ENCODE results near the gene WDFY3. TPM values are rescaled to one million over a fixed set of nuclear protein-coding genes. Genes with fewer than 3 reads are reported as not detected.

Gene WDFY3
- total RNA-seq, 1 experiment from 2014 or later = 42.7 TPM

DNA sequence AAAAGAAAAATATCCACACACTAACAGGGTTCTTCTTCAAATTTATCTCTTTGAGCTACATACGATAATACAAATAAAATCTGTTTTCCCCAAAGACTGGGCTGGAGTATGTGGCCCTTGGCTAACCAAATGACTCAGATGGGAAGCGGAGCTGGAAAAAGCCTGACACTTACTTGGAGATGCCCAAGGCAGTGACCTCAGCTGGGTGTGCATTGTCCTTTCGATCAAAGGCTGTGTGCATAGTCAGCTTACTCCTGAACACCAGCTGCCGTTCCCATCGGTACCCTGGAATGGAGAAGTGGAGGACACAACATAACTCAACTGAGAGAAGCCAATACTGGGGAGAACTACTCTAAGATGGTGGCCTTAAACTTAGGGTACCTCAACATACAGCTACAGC is 288.5 kb downstream of the WDFY3 start:
- intact Hi-C loops (cut with micrococcal nuclease; ENCODE audit: unreplicated experiment) = no loop called here
- DNase-seq = no peak
- no peaks in the 10 kb centered on the region; the same call in none of the 2 replicates for H3K36me3 ChIP-seq (ENCODE audit: control insufficient read depth, insufficient read depth, low read length)

DNA sequence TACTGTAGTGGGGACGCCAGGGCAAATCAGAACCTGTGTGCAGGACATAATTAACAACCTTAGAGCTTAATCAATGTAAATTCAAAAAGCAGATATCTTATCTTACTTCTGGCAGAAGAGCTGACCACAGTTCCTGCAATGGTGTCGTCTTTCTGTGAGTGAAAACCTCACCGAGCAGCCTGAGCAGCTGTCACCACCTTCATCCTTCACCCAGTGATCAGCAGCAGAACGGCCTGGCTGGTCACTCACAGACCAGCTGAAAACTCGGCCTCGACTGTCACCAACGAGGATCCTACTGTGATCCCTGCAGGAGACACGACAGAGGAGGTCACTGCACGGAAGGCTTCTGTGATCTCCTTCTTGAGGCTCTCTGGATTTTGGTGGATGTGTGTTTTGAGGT is 289.4 kb downstream of the WDFY3 start:
- no TSS peak for BruUV-seq (replicated peaks)
- Mint-ChIP-seq H3K4me3 (ENCODE audit: unreplicated experiment) (no peak overlapping the region), H3K27me3 (ENCODE audit: insufficient read depth, unreplicated experiment) (no peaks in the 10 kb centered on the region), H3K4me1 (ENCODE audit: low read depth, unreplicated experiment) (no peaks in the 10 kb centered on the region), H3K9me3 (ENCODE audit: unreplicated experiment) (no peaks in the 10 kb centered on the region), H3K27ac (ENCODE audit: unreplicated experiment) (no peak overlapping the region), H3K36me3 (ENCODE audit: insufficient read depth, unreplicated experiment) (peaks cover 67% of the 10 kb centered on the region)
- TF ChIP-seq, protein P1, sequence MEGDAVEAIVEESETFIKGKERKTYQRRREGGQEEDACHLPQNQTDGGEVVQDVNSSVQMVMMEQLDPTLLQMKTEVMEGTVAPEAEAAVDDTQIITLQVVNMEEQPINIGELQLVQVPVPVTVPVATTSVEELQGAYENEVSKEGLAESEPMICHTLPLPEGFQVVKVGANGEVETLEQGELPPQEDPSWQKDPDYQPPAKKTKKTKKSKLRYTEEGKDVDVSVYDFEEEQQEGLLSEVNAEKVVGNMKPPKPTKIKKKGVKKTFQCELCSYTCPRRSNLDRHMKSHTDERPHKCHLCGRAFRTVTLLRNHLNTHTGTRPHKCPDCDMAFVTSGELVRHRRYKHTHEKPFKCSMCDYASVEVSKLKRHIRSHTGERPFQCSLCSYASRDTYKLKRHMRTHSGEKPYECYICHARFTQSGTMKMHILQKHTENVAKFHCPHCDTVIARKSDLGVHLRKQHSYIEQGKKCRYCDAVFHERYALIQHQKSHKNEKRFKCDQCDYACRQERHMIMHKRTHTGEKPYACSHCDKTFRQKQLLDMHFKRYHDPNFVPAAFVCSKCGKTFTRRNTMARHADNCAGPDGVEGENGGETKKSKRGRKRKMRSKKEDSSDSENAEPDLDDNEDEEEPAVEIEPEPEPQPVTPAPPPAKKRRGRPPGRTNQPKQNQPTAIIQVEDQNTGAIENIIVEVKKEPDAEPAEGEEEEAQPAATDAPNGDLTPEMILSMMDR (IDR thresholded peaks at IDR 0.05; ENCODE audit: insufficient read depth in 1 of 2, low read depth in 1 of 2, low read length in 1 of 2, severe bottlenecking in 1 of 2, unreplicated experiment in 1 of 2) = no peak
- Histone ChIP-seq H3K36me3 (ENCODE audit: control insufficient read depth, insufficient read depth, low read length) (no peaks in the 10 kb centered on the region; the same call in none of the 2 replicates), H3K4me1 (peaks cover 9% of the 10 kb centered on the region), H3K4me3 (ENCODE audit: low read depth, low read length) (no peak overlapping the region), H3K27me3 (replicated peaks; ENCODE audit: control insufficient read depth, insufficient read depth, low read length) (no peaks in the 10 kb centered on the region), H3K9me3 (no peaks in the 10 kb centered on the region)
- ChIA-PET POLR2A (no interaction called here), CTCF (no interaction called here)
- intact Hi-C loops (cut with micrococcal nuclease; ENCODE audit: unreplicated experiment) = no loop called here
- no peak for DNase-seq

More for the DNA sequence above, 288.5 kb downstream of the WDFY3 start:
- ChIA-PET CTCF (no interaction called here), POLR2A (no interaction called here)
- TF ChIP-seq, protein P1 (IDR thresholded peaks at IDR 0.05; ENCODE audit: insufficient read depth in 1 of 2, low read depth in 1 of 2, low read length in 1 of 2, severe bottlenecking in 1 of 2, unreplicated experiment in 1 of 2) = no peak
- Mint-ChIP-seq H3K4me3 (ENCODE audit: unreplicated experiment) (no peak overlapping the region), H3K36me3 (ENCODE audit: insufficient read depth, unreplicated experiment) (peaks cover 60% of the 10 kb centered on the region), H3K9me3 (ENCODE audit: unreplicated experiment) (no peaks in the 10 kb centered on the region), H3K4me1 (ENCODE audit: low read depth, unreplicated experiment) (no peaks in the 10 kb centered on the region), H3K27ac (ENCODE audit: unreplicated experiment) (no peak overlapping the region), H3K27me3 (ENCODE audit: insufficient read depth, unreplicated experiment) (no peaks in the 10 kb centered on the region)
- Histone ChIP-seq H3K9me3 (no peaks in the 10 kb centered on the region), H3K4me1 (peaks cover 11% of the 10 kb centered on the region), H3K27me3 (replicated peaks; ENCODE audit: control insufficient read depth, insufficient read depth, low read length) (no peaks in the 10 kb centered on the region), H3K4me3 (ENCODE audit: low read depth, low read length) (no peak overlapping the region)
- BruUV-seq (replicated peaks) = no TSS peak

DNA sequence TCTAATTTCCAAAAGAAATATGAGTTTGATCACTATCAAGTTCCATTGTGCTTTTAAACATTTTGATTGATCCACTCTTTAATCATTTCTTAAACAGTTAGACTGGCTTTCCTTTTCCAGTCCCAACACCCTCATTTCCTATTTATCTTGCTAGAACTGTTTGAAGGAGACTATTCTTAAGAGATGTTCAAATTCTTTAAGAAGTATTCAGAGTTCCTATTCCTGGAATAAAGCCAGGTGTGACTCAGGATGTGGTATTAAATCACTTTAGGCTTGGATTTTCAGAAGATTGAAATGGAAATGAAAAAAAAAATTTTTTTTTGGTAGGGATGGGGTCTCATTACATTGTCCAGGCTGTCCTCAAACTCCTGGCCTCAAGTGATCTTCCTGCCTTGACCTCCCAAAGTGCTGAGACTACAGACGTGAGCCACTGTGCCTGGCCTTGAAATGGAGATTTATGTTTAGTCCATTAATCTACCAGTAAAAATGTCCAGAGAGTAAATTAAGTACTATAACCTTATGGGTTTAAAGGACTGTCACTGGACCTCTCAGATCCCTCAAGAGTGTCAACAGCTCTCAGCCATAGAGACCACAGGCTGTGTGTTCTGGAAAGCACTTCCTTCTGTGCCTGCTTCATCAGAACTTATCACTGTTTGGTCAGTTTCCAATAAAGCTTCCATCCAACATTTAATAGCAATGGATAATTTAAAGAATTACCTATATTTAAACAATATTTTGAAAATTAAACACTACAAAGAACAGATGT is 292.8 kb downstream of the WDFY3 start:
- Mint-ChIP-seq H3K4me1 (ENCODE audit: low read depth, unreplicated experiment) (no peaks in the 10 kb centered on the region), H3K36me3 (ENCODE audit: insufficient read depth, unreplicated experiment) (peaks cover 37% of the 10 kb centered on the region), H3K27me3 (ENCODE audit: insufficient read depth, unreplicated experiment) (no peaks in the 10 kb centered on the region), H3K4me3 (ENCODE audit: unreplicated experiment) (no peak overlapping the region), H3K27ac (ENCODE audit: unreplicated experiment) (no peak overlapping the region), H3K9me3 (ENCODE audit: unreplicated experiment) (no peaks in the 10 kb centered on the region)
- no peak overlapping the region for H3K4me3 ChIP-seq (ENCODE audit: low read depth, low read length)
- no peaks in the 10 kb centered on the region; the same call in 1 of the 2 replicates for H3K36me3 ChIP-seq (ENCODE audit: control insufficient read depth, insufficient read depth, low read length)
- intact Hi-C loops (cut with micrococcal nuclease; ENCODE audit: unreplicated experiment) = no loop called here
- ChIA-PET CTCF (no interaction called here), POLR2A (no interaction called here)
- no peaks in the 10 kb centered on the region for H3K9me3 ChIP-seq
- H3K27me3 ChIP-seq (replicated peaks; ENCODE audit: control insufficient read depth, insufficient read depth, low read length) = no peaks in the 10 kb centered on the region
- BruUV-seq (replicated peaks) = no TSS peak
- DNase-seq = no peak
- H3K4me1 ChIP-seq = no peaks in the 10 kb centered on the region
- TF ChIP-seq, protein P1 (IDR thresholded peaks at IDR 0.05; ENCODE audit: insufficient read depth in 1 of 2, low read depth in 1 of 2, low read length in 1 of 2, severe bottlenecking in 1 of 2, unreplicated experiment in 1 of 2) = no peak
